Neuronal stem cell (in vitro differentiated cells): Measurements from ENCODE around the gene DYRK3.

Experiments used
- DNase-seq: peaks from one replicate; pipeline ENCODE4 v3.0.0-alpha.2; 2013; ENCODE audit warnings: low spot score
- H2AFZ ChIP-seq: one replicate; pipeline ENCODE4 v1.6.1; 2013; ENCODE audit warnings: mild to moderate bottlenecking, low read length, inconsistent platforms
- H2AK5ac ChIP-seq: 2 replicates; pipeline ENCODE4 v1.6.1; 2013; ENCODE audit warnings: low read depth, mild to moderate bottlenecking, inconsistent platforms, low read length, moderate library complexity, mixed read lengths
- H2BK120ac ChIP-seq: 2 replicates; pipeline ENCODE4 v1.6.1; 2013; ENCODE audit warnings: low read depth, mild to moderate bottlenecking, inconsistent platforms, low read length, moderate library complexity, mixed read lengths
- H2BK12ac ChIP-seq: one replicate; pipeline ENCODE4 v1.6.1; 2013; ENCODE audit warnings: low read length, inconsistent platforms
- H2BK15ac ChIP-seq: 2 replicates; pipeline ENCODE4 v1.6.1; 2013; ENCODE audit warnings: mild to moderate bottlenecking, low read length, inconsistent platforms, mixed read lengths
- H2BK5ac ChIP-seq: one replicate; pipeline ENCODE4 v1.6.1; 2013; ENCODE audit warnings: inconsistent platforms, mild to moderate bottlenecking, low read length, moderate library complexity
- H3K14ac ChIP-seq: one replicate; pipeline ENCODE4 v1.6.1; 2013; ENCODE audit warnings: low read length, inconsistent platforms
- H3K18ac ChIP-seq: 2 replicates; pipeline ENCODE4 v1.6.1; 2013; ENCODE audit warnings: low read length, inconsistent platforms
- H3K23ac ChIP-seq: 2 replicates; pipeline ENCODE4 v1.6.1; 2013; ENCODE audit warnings: low read depth, mild to moderate bottlenecking, mixed read lengths, low read length, inconsistent platforms; ENCODE audit not compliant: poor library complexity
- H3K27ac ChIP-seq: replicated peaks from 3 replicates; pipeline ENCODE4 v1.5.1; 2013; ENCODE audit warnings: low read length, inconsistent platforms
- H3K27me3 ChIP-seq, 3 experiments: 2 replicates each; pipeline ENCODE4 v1.6.1; 2013; ENCODE audit warnings: low read length in 3 of 3, mild to moderate bottlenecking in 2 of 3, inconsistent platforms in 1 of 3, low read depth in 1 of 3, mixed read lengths in 1 of 3, moderate library complexity in 1 of 3; ENCODE audit not compliant: control insufficient read depth in 3 of 3, insufficient read depth in 3 of 3
- H3K36me3 ChIP-seq, 2 donors: replicated peaks in 1 of 2; 2 replicates each; pipeline ENCODE4 v1.6.1; 2013; ENCODE audit warnings: low read length in 2 of 2; ENCODE audit not compliant: control insufficient read depth in 2 of 2, insufficient read depth in 2 of 2
- H3K4ac ChIP-seq: 2 replicates; pipeline ENCODE4 v1.6.1; 2013; ENCODE audit warnings: inconsistent platforms, mild to moderate bottlenecking, low read length, moderate library complexity
- H3K4me1 ChIP-seq, 2 donors: 1 replicate in 1 of 2; 2 replicates in 1 of 2; pipeline ENCODE4 v1.6.1; 2013; ENCODE audit warnings: low read length in 2 of 2, low read depth in 1 of 2; ENCODE audit not compliant: control insufficient read depth in 2 of 2, insufficient read depth in 1 of 2
- H3K4me2 ChIP-seq: one replicate; pipeline ENCODE4 v1.6.1; 2013; ENCODE audit warnings: mild to moderate bottlenecking, low read length, inconsistent platforms; ENCODE audit not compliant: insufficient read depth, poor library complexity, severe bottlenecking
- H3K4me3 ChIP-seq, 2 donors: 2 replicates each; pipeline ENCODE4 v1.5.1; 2013; ENCODE audit warnings: low read length in 2 of 2, mild to moderate bottlenecking in 2 of 2, inconsistent platforms in 1 of 2, moderate library complexity in 1 of 2
- H3K79me1 ChIP-seq: one replicate; pipeline ENCODE4 v1.6.1; 2013; ENCODE audit warnings: low read depth, mild to moderate bottlenecking, inconsistent platforms, low read length, moderate library complexity
- H3K9ac ChIP-seq: one replicate; pipeline ENCODE4 v1.6.1; 2013; ENCODE audit warnings: mild to moderate bottlenecking, low read depth, low read length, inconsistent platforms; ENCODE audit not compliant: poor library complexity
- H3K9me3 ChIP-seq, 2 donors: replicated peaks in 1 of 2; 2 replicates each; pipeline versions ENCODE3 to v1.6.1; 2013; ENCODE audit warnings: low read length in 2 of 2, mild to moderate bottlenecking in 2 of 2, inconsistent platforms in 1 of 2, low read depth in 1 of 2, mixed read lengths in 1 of 2, moderate library complexity in 1 of 2; ENCODE audit not compliant: control insufficient read depth in 2 of 2, insufficient read depth in 1 of 2
- H4K8ac ChIP-seq: one replicate; pipeline ENCODE4 v1.6.1; 2013; ENCODE audit warnings: low read depth, mild to moderate bottlenecking, inconsistent platforms, low read length, moderate library complexity
- H4K91ac ChIP-seq: one replicate; pipeline ENCODE4 v1.6.1; 2013; ENCODE audit warnings: low read length, low read depth, mild to moderate bottlenecking, inconsistent platforms; ENCODE audit not compliant: poor library complexity
- WGBS, 2 donors: extraction: QIAGEN DNeasy Blood & Tissue Kit; methylation state at CpG; one replicate each; pipeline ENCODE4 v1.1.7; 2013; ENCODE audit warnings: missing lambda C conversion rate in 2 of 2, mixed read lengths in 1 of 2; ENCODE audit not compliant: insufficient read length in 2 of 2, insufficient replicate concordance in 1 of 2; ENCODE audit errors: extremely low coverage in 2 of 2; 5-methylcytosine and 5-hydroxymethylcytosine counted together

DYRK3 gene

DNA sequence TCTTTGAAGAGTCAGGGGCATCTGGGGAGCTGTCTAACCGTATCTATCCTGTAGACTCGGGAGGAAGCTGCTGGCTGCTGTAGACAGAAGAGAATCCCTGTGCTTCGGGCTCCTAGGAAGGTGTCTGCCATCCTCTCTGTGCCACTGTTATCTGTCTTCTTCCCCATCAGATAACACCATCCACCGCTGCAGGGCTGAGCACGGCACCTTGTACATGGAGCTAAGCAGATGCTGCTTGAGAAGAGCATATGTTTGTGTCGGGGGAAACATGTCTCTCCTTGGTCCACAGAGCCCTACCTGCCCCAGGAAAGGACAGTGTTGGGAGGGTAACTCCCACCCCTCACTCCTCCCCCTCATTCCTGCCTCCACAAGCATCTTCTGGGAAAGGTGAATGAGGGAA, 48.0 kb downstream of the DYRK3 start:
- no CpG with 5 or more reads among the region's 6 CpGs for WGBS, 2 donors
- no peak overlapping the region for H3K4ac ChIP-seq

DNA sequence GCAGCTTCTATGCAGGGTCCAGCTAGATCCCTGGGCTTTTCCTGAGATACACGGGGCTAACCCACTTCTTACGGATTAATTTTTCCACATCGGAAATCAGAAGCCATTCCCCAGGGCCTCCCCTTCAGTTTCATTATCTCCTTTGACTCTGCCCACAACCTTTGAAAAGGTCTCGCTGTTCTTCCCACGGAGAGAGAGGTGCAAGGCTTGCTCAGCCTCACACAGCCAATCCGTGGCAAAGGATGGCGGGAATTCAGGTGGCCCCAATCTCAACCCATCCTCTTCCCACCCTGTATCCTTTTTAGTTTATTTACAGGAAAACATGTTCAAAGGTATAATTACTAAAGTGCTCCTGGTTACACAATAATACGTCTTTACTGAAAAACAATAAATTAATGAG, 48.7 kb downstream of the DYRK3 start:
- H3K4me2 ChIP-seq: peak overlapping the region; percentile 29
- H3K4ac ChIP-seq: no peak overlapping the region
- no peak overlapping the region for H2BK120ac ChIP-seq
- H3K14ac ChIP-seq: no peak overlapping the region
- H3K18ac ChIP-seq: no peak overlapping the region
- H4K91ac ChIP-seq: no peak overlapping the region
- peaks cover 2% of the 10 kb centered on the region for H3K79me1 ChIP-seq
- peaks cover 0 to 47% (median 11%) of the 10 kb centered on the region in 3 experiments for H3K27me3 ChIP-seq
- H3K4me1 ChIP-seq: peaks cover 16 to 24% of the 10 kb centered on the region in 2 donors
- H3K27ac ChIP-seq: no peak overlapping the region
- H2BK15ac ChIP-seq: no peak overlapping the region
- H4K8ac ChIP-seq: no peak overlapping the region
- no peak for DNase-seq
- no peaks in the 10 kb centered on the region for H3K36me3 ChIP-seq
- H2BK12ac ChIP-seq: no peak overlapping the region
- H2AK5ac ChIP-seq: peak overlapping the region; percentile 26
- peak overlapping the region in 1 of 2 donors; percentile 36 for H3K4me3 ChIP-seq
- H3K23ac ChIP-seq: no peak overlapping the region
- no CpG with 5 or more reads among the region's 8 CpGs for WGBS, 2 donors
- no peak overlapping the region for H2AFZ ChIP-seq
- no peak overlapping the region for H2BK5ac ChIP-seq
- no peak overlapping the region for H3K9ac ChIP-seq
- no peaks in the 10 kb centered on the region for H3K9me3 ChIP-seq

More for the DNA sequence above, 48.0 kb downstream of the DYRK3 start:
- Histone ChIP-seq H2BK5ac (no peak overlapping the region), H2AK5ac (no peak overlapping the region), H4K91ac (no peak overlapping the region), H3K36me3 (no peaks in the 10 kb centered on the region), H3K14ac (no peak overlapping the region), H3K9me3 (no peaks in the 10 kb centered on the region), H3K4me1 (peaks cover 14 to 23% of the 10 kb centered on the region in 2 donors), H2BK15ac (no peak overlapping the region), H3K27ac (no peak overlapping the region), H3K4me2 (no peak overlapping the region), H3K18ac (no peak overlapping the region), H3K79me1 (no peaks in the 10 kb centered on the region), H3K23ac (no peak overlapping the region), H2BK12ac (no peak overlapping the region), H3K27me3 (peaks cover 0 to 54% (median 11%) of the 10 kb centered on the region in 3 experiments), H3K4me3 (no peak overlapping the region), H2AFZ (no peak overlapping the region), H3K9ac (no peak overlapping the region), H2BK120ac (no peak overlapping the region), H4K8ac (no peak overlapping the region)
- DNase-seq: no peak

DNA sequence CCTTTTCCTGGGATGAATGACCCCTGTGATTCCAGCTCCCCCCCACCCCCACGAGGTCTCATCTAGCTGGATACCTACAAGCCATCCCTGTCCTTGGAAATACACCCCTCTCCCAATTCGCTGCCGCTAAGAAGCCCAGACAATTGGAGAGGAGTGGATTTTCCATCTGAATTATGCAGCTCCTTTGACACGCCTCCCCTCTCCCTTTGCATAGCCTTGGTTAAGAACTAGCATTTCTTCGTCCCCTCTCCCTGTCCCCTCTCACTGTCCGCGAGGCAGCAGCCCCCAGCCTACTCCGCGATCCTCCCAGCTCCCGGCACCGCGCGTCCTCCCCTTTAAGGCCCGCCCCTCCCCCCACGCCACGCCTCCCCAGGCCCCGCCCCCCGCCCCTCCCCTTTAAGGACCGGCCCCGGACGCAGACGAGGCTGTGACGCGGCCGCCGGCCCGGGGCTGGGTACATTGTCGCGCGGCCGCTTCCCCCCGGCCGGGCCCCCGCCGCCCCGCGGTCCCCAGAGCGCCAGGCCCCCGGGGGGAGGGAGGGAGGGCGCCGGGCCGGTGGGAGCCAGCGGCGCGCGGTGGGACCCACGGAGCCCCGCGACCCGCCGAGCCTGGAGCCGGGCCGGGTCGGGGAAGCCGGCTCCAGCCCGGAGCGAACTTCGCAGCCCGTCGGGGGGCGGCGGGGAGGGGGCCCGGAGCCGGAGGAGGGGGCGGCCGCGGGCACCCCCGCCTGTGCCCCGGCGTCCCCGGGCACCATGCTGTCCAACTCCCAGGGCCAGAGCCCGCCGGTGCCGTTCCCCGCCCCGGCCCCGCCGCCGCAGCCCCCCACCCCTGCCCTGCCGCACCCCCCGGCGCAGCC, 49.4 kb downstream of the DYRK3 start, which contains the start of gene MAPKAPK2:
TSS of gene MAPKAPK2 (plus strand) at position 428 of the 856 bp plus-strand sequence. CDS start at position 753, 325 bp downstream.
- H3K4ac ChIP-seq: no peak within 1 kb of the TSS
- H3K4me1 ChIP-seq: peaks cover 19 to 27% of the 10 kb centered on the region in 2 donors
- H2AFZ ChIP-seq: peak within 1 kb of the TSS; percentile 82
- no peak within 1 kb of the TSS for H3K14ac ChIP-seq
- peak; percentile 76 for DNase-seq
- no CpG with 5 or more reads among the region's 82 CpGs for WGBS, 2 donors
- peaks cover 0 to 42% (median 11%) of the 10 kb centered on the region in 3 experiments for H3K27me3 ChIP-seq
- no peak within 1 kb of the TSS for H4K91ac ChIP-seq
- peaks cover 0 to 2% of the 10 kb centered on the region in 2 donors for H3K36me3 ChIP-seq
- peak within 1 kb of the TSS; percentile 87 for H3K4me2 ChIP-seq
- peak within 1 kb of the TSS; percentile 63 to 94 for H3K4me3 ChIP-seq
- H4K8ac ChIP-seq: no peak within 1 kb of the TSS
- peak within 1 kb of the TSS; percentile 26 for H2AK5ac ChIP-seq
- H2BK12ac ChIP-seq: no peak within 1 kb of the TSS
- H2BK120ac ChIP-seq: no peak within 1 kb of the TSS
- H2BK15ac ChIP-seq: no peak within 1 kb of the TSS
- peak within 1 kb of the TSS; percentile 89 for H3K18ac ChIP-seq
- H2BK5ac ChIP-seq: peak within 1 kb of the TSS; percentile 7
- peak within 1 kb of the TSS; percentile 8 for H3K23ac ChIP-seq
- peak within 1 kb of the TSS; percentile 88 for H3K9ac ChIP-seq
- peaks cover 2% of the 10 kb centered on the region for H3K79me1 ChIP-seq
- no peaks in the 10 kb centered on the region for H3K9me3 ChIP-seq
- H3K27ac ChIP-seq: peak within 1 kb of the TSS; percentile 73

DNA sequence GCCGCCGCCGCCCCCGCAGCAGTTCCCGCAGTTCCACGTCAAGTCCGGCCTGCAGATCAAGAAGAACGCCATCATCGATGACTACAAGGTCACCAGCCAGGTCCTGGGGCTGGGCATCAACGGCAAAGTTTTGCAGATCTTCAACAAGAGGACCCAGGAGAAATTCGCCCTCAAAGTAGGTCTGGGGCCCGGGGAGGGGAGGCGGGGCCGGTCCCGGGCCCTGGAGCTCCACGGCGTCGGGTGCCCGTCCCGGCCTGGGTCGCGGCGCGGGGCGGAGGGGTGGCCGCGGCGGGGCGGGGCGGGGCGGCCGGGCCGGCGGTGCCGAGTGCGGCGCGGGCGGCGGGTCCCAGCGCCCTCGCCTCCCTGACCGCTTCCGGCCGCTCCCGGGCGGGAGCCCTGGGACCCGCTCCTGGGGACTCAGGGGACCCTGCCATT, 50.0 kb downstream of the DYRK3 start:
- Histone ChIP-seq H3K4me2 (peak overlapping the region; percentile 72), H2BK12ac (no peak overlapping the region), H3K36me3 (peaks cover 0 to 2% of the 10 kb centered on the region in 2 donors), H3K27ac (peak overlapping the region; percentile 73), H2BK120ac (no peak overlapping the region), H3K4ac (no peak overlapping the region), H4K91ac (no peak overlapping the region), H3K9ac (peak overlapping the region; percentile 88), H3K4me3 (peak overlapping the region; percentile 63 to 94), H2BK5ac (peak overlapping the region; percentile 7), H3K14ac (no peak overlapping the region), H3K79me1 (peaks cover 4% of the 10 kb centered on the region), H3K4me1 (peaks cover 21 to 32% of the 10 kb centered on the region in 2 donors), H4K8ac (no peak overlapping the region), H2BK15ac (no peak overlapping the region), H3K27me3 (peaks cover 0 to 36% (median 11%) of the 10 kb centered on the region in 3 experiments), H3K9me3 (no peaks in the 10 kb centered on the region), H2AK5ac (peak overlapping the region; percentile 18), H3K23ac (no peak overlapping the region), H2AFZ (peak overlapping the region; percentile 82), H3K18ac (peak overlapping the region; percentile 89)
- WGBS, 2 donors: no CpG with 5 or more reads among the region's 48 CpGs
- DNase-seq: peak; percentile 36
